Endothelial cell of umbilical vein (primary cell): ENCODE data around the gene PTPRD.

Source experiments
- JUN ChIP-seq: IDR thresholded peaks from 2 replicates; pipeline ENCODE4 v1.6.1; 2011; ENCODE audit warnings: borderline replicate concordance, low read depth; ENCODE audit not compliant: insufficient read length, insufficient read depth
- POLR2A ChIP-seq: IDR thresholded peaks from 2 replicates; pipeline ENCODE4 v1.6.1; 2012; ENCODE audit warnings: low read depth, mild to moderate bottlenecking, control low read depth, low read length
- TF ChIP-seq, protein P1 (sequence below), 2 donors: IDR thresholded peaks; 1 replicate in 1 of 2; 2 replicates in 1 of 2; pipeline ENCODE4 v1.5.1; 2011; ENCODE audit warnings: low read length in 2 of 2, mild to moderate bottlenecking in 2 of 2, moderate library complexity in 2 of 2, control low read depth in 1 of 2, inconsistent platforms in 1 of 2, low read depth in 1 of 2; ENCODE audit not compliant: insufficient read depth in 1 of 2; ENCODE audit errors: extremely low read depth in 1 of 2
- TF ChIP-seq, protein P2 (sequence below): IDR thresholded peaks from 2 replicates; pipeline ENCODE4 v1.6.1; 2011; ENCODE audit not compliant: insufficient read depth, insufficient read length

DNA sequence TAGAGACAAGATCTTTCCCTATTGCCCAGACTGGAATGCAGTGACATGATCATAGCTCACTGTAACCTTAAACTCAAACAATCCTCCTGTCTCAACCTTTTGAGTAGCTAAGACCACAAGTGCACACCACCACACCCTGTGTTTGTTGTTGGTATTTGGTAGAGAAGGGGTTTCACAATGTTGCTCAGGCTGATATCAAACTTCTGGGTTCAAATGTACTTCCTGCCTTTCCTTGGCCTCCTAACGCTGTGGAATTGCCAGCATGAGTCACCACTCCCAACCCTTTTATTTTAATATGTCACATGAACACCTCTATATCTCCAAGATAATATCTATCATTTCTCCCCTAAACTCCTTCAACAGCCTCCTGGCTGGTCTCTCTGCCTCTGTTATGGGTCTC, 719.0 kb downstream of the PTPRD start:
- TF ChIP-seq, protein P1, sequence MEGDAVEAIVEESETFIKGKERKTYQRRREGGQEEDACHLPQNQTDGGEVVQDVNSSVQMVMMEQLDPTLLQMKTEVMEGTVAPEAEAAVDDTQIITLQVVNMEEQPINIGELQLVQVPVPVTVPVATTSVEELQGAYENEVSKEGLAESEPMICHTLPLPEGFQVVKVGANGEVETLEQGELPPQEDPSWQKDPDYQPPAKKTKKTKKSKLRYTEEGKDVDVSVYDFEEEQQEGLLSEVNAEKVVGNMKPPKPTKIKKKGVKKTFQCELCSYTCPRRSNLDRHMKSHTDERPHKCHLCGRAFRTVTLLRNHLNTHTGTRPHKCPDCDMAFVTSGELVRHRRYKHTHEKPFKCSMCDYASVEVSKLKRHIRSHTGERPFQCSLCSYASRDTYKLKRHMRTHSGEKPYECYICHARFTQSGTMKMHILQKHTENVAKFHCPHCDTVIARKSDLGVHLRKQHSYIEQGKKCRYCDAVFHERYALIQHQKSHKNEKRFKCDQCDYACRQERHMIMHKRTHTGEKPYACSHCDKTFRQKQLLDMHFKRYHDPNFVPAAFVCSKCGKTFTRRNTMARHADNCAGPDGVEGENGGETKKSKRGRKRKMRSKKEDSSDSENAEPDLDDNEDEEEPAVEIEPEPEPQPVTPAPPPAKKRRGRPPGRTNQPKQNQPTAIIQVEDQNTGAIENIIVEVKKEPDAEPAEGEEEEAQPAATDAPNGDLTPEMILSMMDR (IDR thresholded peaks at IDR 0.05; ENCODE audit: extremely low read depth in 1 of 2, insufficient read depth in 1 of 2, low read depth in 1 of 2, low read length in 2 of 2) = no peak
- no peak for TF ChIP-seq JUN
- TF ChIP-seq, protein P2, sequence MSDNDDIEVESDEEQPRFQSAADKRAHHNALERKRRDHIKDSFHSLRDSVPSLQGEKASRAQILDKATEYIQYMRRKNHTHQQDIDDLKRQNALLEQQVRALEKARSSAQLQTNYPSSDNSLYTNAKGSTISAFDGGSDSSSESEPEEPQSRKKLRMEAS = no peak
- TF ChIP-seq POLR2A = no peak
